ENCODE measurements around the gene MINDY3.
"Not testable (repeated sequence)": the region's sequence is repeated elsewhere in the genome, so short reads cannot be mapped to it uniquely, and the experiment has no call there.

MINDY3 gene

DNA sequence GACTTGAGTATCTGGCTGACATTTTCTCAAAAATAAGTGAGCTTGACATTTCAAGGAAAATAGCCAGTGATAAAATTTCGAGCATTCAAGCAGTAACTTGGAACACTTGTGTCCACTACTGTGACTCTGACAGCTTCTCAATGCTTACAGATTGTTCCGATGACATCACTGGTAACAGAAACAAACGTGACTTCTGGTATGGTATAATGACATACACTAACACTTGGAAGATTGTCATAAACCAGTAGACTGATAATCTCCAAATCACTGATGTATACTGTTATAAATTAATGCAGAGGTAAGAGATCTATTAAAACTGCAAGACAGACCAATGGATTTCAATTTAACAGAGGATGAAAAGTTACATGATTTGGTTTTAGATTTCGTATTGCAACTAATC lies 6.5 kb downstream of the MINDY3 start:
- no peak for DNase-seq

DNA sequence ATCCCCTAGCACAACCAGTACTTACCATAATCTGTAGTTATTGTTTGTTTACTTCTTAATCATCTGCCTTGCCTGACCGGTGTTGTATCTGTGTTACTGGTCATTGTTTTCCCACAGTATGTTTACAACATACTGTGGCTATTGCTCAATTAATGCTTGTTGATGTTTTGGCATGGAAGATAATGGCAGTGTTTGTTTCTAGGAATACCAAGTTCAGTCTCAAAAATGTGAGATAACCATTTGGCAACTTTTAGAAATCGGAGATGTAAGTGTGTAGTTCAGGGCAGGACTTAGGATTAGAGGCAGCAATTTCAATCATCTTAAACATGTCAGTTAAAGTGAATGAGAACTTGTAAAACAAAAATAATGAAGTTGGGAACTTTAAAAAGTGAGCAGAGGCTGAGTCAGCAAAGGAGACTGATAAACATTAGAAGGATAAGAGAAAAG lies 8.2 kb downstream of the MINDY3 start:
- no peak for DNase-seq

DNA sequence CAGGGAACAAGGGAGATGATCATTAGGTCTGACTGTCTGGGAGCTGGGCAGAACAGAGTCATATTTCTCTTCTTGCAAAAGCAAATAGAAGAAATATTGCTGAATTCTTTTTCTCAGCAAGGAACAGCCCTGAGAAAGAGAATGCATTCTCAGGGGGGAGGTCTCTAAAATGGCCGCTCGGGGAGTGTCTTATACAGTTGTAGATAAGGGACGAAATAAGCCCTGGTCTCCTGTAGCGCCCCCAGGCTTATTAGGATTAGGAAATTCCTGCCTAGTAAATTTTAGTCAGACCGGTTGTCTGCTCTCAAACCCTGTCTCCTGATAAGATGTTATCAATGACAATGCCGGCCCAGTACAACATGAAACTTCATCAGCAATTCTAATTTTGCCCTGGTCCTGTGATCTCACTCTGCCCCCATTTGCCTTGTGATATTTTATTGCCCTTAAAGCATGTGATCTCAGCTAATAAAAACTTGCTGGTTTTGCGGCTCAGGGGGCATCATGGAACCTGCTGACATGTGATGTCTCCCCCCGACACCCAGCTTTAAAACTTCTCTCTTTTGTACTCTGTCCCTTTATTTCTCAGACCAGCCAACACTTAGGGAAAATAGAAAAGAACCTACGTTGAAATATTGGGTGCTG lies 9.8 kb downstream of the MINDY3 start:
- not testable (repeated sequence) for DNase-seq

DNA sequence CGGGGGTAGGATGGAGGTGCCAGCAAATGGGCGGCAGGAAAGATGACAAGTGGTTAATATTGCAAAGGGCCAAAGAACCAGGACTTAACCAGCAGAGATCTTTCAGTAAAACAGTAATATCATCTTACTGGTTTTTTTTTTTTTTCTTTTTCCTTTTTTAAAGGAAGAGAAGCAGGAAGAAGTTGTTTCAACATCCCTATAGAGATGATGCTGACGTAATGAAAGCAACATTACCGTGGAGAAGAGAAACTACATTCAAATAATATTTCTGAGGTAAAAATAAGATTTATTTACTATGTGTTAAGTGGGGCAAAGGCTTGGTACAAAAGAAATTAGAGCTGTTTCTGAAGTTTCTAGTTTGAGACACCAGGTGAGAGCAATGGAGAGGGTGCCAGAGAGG lies 11.0 kb downstream of the MINDY3 start:
- no peak for DNase-seq

DNA sequence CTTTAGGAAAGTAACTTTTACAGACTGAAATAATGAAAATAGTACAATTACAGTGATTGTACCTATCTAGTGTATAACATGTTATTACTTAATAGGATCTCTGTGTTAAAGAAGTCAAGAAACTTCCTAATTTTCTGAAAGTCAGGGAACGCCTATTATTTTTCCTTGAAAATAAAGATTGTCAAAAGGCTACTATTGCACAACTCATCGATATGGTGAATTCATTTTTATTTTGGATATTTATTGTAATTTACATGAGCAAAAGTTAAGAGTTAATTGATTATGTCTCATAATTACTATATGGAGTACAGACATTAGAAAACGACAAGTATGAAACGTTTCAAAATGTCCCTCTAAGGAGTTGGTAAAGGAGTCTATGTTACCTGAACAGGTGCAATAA lies 12.8 kb downstream of the MINDY3 start:
- no peak for DNase-seq

DNA sequence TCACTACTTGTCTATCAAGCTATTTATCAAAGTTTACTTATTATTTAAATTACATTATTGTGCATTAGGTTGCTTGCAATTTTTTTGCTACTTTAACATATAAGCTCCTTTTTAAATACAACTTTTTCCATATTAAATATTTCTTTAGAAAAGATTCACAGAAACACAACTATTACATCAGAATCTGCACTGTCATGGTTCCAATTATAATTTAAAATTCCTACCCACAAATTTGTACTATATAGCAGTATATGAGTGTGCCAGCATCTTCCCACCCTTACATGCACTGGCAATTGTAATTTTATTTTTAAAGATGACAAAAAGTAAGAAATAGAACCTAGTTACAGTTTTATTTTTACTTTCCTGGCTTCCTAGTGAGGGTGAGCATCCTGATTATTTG lies 15.8 kb downstream of the MINDY3 start:
- DNase-seq, result no peak

DNA sequence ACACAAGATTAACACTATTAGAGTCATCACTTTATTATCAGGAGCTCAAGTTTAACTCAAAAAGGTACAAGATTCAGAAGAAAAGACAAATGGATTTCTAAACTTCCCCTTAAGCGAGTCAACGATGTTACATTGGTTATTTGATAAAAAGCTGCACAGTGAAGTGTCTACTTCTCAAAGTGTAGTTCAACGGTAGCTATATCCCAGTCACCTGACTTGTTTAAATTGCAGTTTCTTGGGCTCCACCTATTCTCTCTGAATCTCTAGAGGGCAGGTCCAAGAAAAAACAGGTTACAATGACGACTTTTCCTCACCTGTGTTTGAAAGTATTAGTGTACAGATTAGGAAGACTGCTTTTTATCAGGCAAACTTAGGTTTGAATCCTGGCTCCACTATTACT lies 16.6 kb downstream of the MINDY3 start:
- no peak for DNase-seq

DNA sequence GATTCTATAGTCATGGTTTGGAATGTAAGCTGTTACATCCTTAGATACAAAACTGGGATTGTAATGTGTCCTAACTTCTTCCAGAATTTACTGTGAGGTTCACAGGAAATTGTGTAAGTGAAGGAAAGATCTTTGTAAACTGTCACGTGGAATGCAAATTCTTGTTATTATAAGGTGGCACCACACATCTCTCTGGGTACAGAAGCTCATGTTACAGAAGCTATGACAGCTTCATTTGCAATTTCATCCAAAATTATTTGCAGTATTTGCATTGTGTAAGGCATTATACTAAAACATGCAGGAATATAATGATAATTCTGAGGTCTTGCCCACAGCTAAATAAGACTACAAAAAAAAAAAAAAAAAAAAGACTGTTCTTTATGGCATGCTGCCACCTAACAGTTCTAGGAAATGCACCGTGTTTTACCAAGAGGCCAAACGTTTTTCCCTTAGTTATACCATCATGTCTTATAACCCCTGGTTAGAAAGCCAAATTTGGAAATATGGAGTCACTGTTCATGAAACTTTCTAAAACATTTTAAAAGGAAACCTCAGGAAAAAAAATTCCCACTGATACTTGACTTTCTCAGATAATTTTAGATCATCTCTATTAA lies 17.6 kb downstream of the MINDY3 start:
- no peak for DNase-seq

DNA sequence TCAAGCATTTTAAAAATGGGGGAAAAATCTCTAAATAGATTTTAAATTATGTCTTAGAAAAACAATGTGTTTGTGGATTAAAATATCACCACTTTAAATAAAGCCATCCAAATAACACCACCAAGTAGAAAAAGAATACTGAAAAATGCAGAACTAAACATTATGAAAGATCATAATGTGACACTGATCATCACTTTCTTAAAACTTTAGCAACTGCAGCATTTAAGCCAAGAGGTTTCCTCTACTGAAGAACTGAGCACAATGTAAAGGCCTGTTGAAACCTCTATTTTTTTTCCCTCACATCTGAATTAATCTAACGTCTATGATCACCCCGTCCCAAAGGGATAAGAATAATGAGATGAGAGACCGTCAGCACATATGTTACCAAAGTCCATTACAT lies 18.6 kb downstream of the MINDY3 start:
- DNase-seq, result no peak

DNA sequence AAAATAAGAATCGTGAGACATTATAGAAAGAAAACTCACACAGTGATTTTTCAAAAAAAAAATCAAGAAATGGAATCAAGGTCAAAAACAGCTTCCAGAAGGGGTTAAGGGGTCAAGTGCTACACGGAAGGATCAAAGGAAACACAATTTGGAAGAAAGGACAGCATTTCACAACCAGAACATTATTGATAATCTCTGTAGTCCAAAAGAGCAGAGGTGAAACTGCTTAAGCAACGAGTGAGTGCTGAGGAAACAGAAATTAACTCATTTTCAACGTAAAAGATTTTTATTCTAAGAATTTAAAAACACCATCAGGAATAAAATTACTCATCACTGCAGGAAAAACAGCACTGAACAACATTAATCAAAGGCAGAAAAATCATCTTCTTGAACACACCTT lies 23.5 kb downstream of the MINDY3 start:
- DNase-seq, result no peak

DNA sequence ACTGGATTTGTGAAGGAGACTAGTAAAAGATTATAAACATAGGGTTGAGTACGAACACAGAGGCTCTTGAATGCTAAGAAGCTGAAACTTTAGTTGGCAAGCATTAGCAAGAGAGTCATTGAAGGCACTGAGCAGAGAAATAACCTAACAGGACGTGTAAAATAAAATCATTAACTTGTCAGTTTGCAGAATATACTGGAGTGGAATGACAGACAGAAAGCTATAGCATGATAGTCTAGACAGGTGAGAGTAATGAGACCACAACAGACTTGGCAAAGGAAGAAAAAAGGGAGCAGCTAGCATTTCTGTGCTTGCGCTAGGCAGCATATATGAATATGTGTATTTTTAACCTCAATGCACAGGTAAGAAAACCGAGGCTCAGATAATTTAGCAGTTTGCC lies 30.8 kb downstream of the MINDY3 start:
- no peak for DNase-seq

DNA sequence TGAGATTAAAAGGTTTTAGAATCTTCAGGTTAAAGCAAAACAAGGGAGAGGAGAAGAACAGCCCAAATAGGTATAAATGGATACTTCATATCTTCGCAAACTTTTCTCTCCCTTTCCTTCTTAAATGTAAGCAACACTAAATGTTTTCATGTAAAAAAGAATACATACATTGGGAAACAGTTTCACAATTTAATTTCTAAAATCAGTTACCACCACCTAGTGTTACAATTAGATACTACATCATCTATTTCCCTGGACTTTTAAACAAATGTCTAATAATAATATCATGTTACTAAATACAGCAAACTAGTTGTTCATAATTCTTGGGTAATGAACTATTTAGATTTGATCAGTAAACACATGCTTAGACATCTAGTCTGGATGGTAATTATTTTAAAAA lies 35.8 kb downstream of the MINDY3 start:
- DNase-seq, result no peak

DNA sequence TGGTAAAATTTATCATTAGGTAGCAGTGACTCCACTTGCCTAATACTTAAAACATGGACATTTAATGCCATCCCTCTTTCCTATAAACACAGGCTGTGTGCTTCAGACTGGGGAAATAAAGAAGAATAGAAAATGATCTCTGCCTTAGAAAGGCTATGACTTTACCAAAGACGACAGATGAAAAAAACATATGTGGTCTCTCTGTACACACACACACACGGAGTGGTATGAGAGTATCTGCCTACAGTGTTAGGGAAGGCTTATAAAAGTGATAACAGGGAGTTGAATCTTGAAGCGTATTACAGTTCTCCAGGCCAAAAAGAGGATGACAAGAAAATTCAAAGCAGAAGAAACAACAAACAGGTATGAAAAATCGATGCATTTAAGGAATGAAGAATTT lies 38.2 kb downstream of the MINDY3 start:
- DNase-seq, result no peak

DNA sequence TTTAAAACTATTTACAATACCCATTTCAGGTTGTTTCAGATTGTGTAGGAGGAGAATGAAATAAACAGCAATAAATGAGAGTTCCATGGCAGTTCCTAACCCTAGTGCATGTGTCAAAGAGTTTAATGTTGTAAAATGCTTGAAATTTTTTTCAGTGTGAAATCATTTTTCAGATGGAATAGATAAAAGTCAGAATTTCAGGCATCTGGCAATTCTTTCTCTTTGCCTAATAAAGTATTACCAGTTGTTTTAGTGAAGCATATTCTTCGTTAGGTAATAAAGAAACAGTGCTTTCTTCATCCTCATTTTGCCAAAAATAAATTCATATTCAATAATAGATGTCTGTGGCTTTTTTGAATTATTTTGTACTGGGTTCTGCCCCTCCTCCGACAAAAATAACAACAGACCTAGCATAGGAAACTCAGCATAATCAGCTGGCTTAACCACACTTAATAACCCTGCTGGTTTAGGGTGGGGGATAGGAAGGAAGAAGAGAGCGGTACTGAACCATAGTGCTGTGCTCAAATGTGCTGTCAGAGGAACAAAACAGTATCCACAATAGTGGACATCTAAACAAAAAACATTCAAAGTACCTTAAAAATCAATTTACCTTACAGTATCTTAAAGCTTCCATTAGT lies 39.1 kb downstream of the MINDY3 start:
- no peak for DNase-seq

DNA sequence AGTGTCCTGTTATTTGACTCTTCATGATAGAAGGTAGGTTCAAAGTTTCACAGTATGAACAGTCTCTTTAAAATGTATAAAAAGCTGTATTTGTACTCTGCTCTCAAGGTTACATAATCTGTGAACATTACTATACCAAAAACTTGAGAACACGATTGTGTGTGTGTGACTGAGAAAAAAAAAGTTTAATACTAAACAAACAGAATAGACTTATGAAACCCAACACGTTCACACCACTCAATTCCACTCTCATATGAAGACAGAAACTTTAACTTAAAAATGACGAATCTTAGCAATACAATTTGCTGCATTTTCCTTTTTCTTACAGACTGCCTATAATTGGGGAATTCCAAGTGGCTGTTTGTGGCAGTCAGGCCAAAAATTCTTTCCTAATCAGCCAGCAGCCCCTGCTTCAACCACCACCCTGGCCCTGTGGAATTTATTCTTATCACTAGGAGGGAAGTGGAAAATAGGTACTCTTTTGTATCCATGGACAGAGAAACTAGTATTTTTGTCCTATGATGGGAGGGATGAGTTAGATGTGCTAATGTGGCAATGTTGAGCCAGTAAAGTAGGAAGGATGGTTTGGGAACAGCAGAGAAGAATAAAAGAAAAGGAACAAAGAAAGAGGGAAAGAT lies 42.8 kb downstream of the MINDY3 start:
- DNase-seq, result no peak

DNA sequence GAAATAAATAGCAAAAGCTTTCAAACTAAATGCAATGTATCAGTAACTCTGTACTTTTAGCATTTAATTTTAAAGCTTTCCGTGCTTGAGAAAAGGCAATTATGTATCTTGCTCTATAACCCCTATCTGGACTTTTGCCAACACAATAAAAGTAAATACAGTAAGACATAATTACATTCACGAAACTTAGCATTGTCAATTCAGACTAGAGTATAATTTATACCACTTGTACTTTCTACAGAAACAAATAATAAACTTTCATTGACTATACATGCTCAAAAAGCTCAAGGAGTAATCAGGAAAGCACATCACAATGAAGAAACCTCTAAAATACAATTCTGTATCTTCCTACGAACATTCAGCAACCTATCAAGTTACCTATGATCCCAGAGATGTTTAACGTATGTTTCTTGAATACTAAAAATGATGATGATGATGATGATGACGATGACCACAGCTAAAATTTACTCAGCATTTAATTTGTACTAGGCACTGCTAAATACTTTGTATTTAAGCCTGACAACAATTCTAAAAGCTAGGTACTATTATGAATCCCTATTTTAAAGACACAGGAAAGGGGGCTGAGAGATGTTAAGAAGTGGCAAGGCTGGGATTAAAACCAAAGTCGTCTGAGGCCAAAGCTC lies 44.9 kb downstream of the MINDY3 start:
- no peak for DNase-seq

DNA sequence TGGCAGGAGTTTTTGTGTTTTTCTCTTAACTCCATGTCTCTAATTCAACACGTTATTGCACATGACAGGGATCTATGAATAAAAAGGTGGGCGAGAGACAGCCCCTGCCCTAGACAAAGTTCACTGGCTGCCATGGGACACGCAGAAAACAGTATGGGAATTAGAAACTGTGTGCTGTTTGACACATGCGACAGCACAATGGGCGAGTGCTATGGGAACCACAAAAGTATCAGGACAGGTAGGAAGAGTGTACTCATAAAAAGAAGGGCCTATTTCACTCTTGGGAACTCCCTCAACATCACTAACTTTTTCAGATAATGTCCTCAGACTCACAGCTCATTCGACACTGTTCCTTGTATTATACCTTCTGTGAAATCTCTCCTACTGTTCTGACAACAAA lies 45.7 kb downstream of the MINDY3 start:
- DNase-seq, result no peak

DNA sequence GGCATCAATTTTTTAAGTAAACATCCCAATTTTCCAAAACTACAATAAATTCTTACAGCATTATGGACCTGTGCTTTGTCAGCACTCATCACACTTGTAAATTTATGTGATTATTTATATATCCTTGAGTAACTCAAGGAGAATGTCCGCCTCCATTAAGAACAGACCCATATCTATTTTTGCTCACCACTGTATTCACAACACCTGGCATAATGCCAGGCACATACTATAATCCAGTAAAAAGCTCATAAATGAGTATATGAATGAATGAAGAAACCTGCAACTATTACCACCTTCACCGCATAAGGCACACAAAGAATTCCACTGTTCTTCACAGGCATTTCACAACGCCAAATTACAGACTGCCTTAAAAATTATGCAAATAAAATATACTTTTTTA lies 46.9 kb downstream of the MINDY3 start:
- DNase-seq, result no peak

DNA sequence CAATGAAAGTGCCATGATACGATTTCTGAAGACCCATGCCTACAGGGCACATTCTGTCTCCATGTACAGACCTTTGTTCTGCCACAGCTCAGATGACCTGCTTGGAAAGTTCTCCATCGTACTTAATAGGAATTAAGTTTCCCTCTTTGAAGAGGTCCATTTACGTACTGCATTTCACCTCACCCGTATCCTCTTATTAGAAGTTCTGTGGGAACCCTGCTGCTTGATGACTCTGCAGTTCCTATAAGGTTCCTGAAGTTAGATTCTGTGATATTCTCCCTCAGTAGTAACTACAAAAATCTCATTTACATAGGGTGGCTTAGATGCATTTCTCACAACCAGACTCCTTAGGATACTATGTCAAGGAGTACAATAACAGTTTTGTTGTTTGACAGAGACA lies 50.9 kb downstream of the MINDY3 start:
- DNase-seq, result no peak

DNA sequence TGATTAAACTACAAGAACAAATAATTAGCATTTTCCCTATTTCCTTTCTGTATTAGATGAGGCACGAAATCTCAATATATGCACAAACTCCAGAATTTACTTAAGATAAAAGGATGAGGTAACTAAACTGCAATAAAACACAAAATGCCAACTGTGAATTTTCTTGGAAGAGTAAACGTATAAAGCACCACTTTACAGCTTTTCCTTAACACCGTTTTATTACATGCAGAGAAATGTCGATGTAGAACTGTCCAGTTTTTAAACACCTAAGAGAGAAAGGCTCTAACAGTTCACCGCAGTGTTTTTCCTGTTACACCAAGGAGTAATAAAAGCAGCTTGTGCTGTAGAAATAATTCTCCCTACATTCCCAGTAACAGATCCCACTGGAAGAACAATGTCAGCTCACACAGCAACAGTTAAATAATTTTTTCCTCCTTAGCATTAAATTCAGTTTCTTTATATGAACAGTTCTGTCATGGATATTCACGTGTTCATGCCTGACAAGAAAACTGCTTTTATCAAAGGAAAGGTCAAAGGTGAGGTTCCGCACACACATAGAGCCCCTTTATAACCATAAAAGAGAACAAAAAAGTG lies 52.0 kb downstream of the MINDY3 start:
- DNase-seq, result no peak

DNA sequence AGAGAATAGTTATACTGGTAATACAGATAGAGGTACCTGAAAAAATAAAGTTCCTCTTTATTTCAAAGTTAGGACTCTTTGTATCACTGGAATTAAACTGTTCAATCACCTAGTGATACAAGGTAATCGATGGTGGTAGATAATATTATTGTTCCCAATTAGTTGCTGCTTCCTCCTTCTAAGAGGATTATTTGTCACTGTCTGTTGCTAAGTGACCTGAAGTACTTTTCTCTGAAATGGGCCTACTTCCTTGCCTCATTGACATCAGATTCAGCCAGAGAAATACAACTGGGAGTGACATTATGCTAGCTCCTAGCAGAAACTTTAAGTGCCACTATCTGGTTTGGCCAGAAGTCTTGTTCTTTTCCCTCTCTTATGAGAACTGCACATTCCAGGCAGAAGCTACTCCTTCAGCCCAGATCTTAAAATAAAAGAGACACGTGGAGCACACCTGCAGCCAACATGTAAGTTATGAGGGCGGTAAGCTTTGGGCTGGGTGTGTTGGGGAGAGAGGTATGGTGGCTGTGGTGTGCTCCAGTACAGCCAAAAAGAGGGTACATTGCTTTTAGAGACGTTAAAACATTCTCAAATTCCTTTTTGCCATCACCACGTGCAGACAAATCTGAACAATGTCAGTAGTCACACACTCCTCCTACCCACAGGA lies 54.8 kb downstream of the MINDY3 start:
- DNase-seq, result no peak

DNA sequence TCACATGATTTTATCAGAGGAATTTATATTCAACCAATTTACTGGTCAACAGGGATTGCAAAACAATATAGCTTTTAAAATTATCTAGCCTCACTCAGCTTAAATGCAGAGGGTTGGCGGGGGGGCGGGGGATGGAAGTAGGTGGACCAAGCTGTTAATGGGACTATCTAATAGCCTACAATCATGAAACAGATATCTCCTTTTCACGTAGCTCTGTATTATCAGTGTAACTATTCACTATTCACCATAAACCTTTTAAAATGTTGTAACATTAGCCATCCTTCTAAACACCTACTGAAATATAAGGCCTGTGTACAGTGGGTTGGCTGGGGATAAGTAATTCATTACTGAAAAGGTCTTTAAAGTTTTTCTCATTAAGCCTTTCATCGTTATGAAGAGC lies 56.2 kb downstream of the MINDY3 start:
- no peak for DNase-seq
